ENCODE data around the gene ERGIC1.

- TF ChIP-seq CTCF (IDR thresholded peaks at IDR 0.05) (no peak), POLR2A (IDR thresholded peaks at IDR 0.05) (no peak)
Measured at GRCh38 chr5:172883066-172883465, 49.0 kb downstream of the ERGIC1 start.
